Endothelial cell of umbilical vein (primary cell): ENCODE results near the gene TSPAN4. TPM values are rescaled to one million over a fixed set of nuclear protein-coding genes. Genes with fewer than 3 reads are reported as not detected.

Source experiments
- BruUV-seq: library from RNA; stranded (reverse); fragments of 400-500 nt; replicated peaks from 2 replicates; lab custom pipeline; 2021; lab: Mats Ljungman, UMichigan
- CTCF ChIA-PET: fragments of 300-600, 350-600 bp; sonication (Branson Sonifier 250); formaldehyde crosslinking; loops from one replicate; lab custom pipeline; 2021; ENCODE audit warnings: antibody characterized with exemption, inconsistent platforms; lab: Charles Lee
- POLR2A ChIA-PET: fragments of 300-600, 350-600 bp; sonication (Branson Sonifier 250); formaldehyde crosslinking; loops from one replicate; lab custom pipeline; 2021; ENCODE audit warnings: antibody characterized with exemption, inconsistent platforms; lab: Charles Lee
- DNase-seq: peaks from one replicate; pipeline ENCODE4 v3.0.0-alpha.2; 2011; ENCODE audit warnings: low read depth, low spot score
- FAIRE-seq: peaks from 2 replicates; lab custom pipeline; 2011; peaks lifted over from hg19 to GRCh38; lab: Jason Lieb, UNC
- H2AFZ ChIP-seq: 2 replicates; pipeline ENCODE4 v1.6.0; 2012; ENCODE audit warnings: low read depth, low read length, control low read depth, inconsistent platforms
- H3K27ac ChIP-seq: 2 replicates; pipeline ENCODE4 v1.5.1; 2011; ENCODE audit warnings: low read depth, mild to moderate bottlenecking, control low read depth, low read length, moderate library complexity; ENCODE audit not compliant: insufficient read depth
- H3K27me3 ChIP-seq, 2 experiments: 2 replicates each; pipeline versions ENCODE4 v1.6.0 to v1.6.1; 2011; ENCODE audit warnings: low read length in 2 of 2, mixed read lengths in 1 of 2; ENCODE audit not compliant: control insufficient read depth in 2 of 2, insufficient read depth in 2 of 2
- H3K36me3 ChIP-seq, 2 experiments: 2 replicates in 1 of 2; 3 replicates in 1 of 2; pipeline ENCODE4 v1.5.1; 2011; ENCODE audit warnings: low read length in 2 of 2, mild to moderate bottlenecking in 1 of 2, moderate library complexity in 1 of 2; ENCODE audit not compliant: control insufficient read depth in 2 of 2, insufficient read depth in 2 of 2; ENCODE audit errors: extremely low read depth in 1 of 2
- H3K4me1 ChIP-seq: 3 replicates; pipeline ENCODE4 v1.5.1; 2011; ENCODE audit warnings: mild to moderate bottlenecking, low read length; ENCODE audit not compliant: control insufficient read depth, insufficient read depth; ENCODE audit errors: extremely low read depth
- H3K4me2 ChIP-seq: 2 replicates; pipeline ENCODE4 v1.6.1; 2011; ENCODE audit warnings: low read length, control low read depth, mixed read lengths; ENCODE audit not compliant: insufficient read depth
- H3K4me3 ChIP-seq, 3 experiments: fragments of 200-600 bp in 1 of 3; sonication (generic), shearing (Covaris generic) in 1 of 3; replicated peaks in 1 of 3; 2 replicates each; pipeline ENCODE4 v1.5.1; 2011 to 2016; ENCODE audit warnings: control low read depth in 3 of 3, low read length in 3 of 3, mild to moderate bottlenecking in 2 of 3, inconsistent platforms in 1 of 3, low read depth in 1 of 3, moderate library complexity in 1 of 3; ENCODE audit not compliant: insufficient read depth in 1 of 3
- H3K79me2 ChIP-seq: 2 replicates; pipeline ENCODE4 v1.6.0; 2012; ENCODE audit warnings: low read length, inconsistent platforms; ENCODE audit not compliant: control insufficient read depth, insufficient read depth
- H3K9ac ChIP-seq: replicated peaks from 2 replicates; pipeline ENCODE3; 2011; ENCODE audit warnings: low read length, control low read depth; ENCODE audit not compliant: insufficient read depth; ENCODE audit errors: extremely low read depth
- H3K9me1 ChIP-seq: replicated peaks from 3 replicates; pipeline ENCODE4 v1.6.0; 2011; ENCODE audit warnings: mild to moderate bottlenecking, low read length; ENCODE audit not compliant: control insufficient read depth, insufficient read depth; ENCODE audit errors: extremely low read depth
- H3K9me3 ChIP-seq: replicated peaks from 2 replicates; pipeline ENCODE4 v1.5.1; 2012; ENCODE audit warnings: low read length, inconsistent platforms; ENCODE audit not compliant: control insufficient read depth, insufficient read depth
- H4K20me1 ChIP-seq: replicated peaks from 2 replicates; pipeline ENCODE3; 2011; ENCODE audit warnings: mild to moderate bottlenecking, low read length; ENCODE audit not compliant: control insufficient read depth, insufficient read depth; ENCODE audit errors: extremely low read depth
- EZH2 ChIP-seq: IDR thresholded peaks from 2 replicates; pipeline ENCODE4 v1.6.1; 2012; ENCODE audit warnings: borderline replicate concordance, low read depth, mild to moderate bottlenecking, moderate library complexity, low read length, inconsistent platforms; ENCODE audit not compliant: severe bottlenecking
- FOS ChIP-seq: IDR thresholded peaks from 2 replicates; pipeline ENCODE4 v1.6.1; 2011; ENCODE audit warnings: mild to moderate bottlenecking, low read length, moderate library complexity, borderline replicate concordance; ENCODE audit not compliant: insufficient read depth
- GATA2 ChIP-seq: IDR thresholded peaks from 2 replicates; pipeline ENCODE4 v1.7.0; 2011; ENCODE audit warnings: low read depth, mild to moderate bottlenecking, moderate library complexity, mixed read lengths, low read length; ENCODE audit not compliant: insufficient read length, insufficient read depth
- JUN ChIP-seq: IDR thresholded peaks from 2 replicates; pipeline ENCODE4 v1.6.1; 2011; ENCODE audit warnings: borderline replicate concordance, low read depth; ENCODE audit not compliant: insufficient read length, insufficient read depth
- MYC ChIP-seq: IDR thresholded peaks from one replicate; pipeline ENCODE4 v1.6.1; 2011; ENCODE audit warnings: mild to moderate bottlenecking, low read depth, low read length
- POLR2A ChIP-seq: IDR thresholded peaks from 2 replicates; pipeline ENCODE4 v1.6.1; 2012; ENCODE audit warnings: low read depth, mild to moderate bottlenecking, control low read depth, low read length
- POLR2AphosphoS5 ChIP-seq: IDR thresholded peaks from 2 replicates; pipeline ENCODE4 v1.6.1; 2012; ENCODE audit warnings: low read depth, mild to moderate bottlenecking, control low read depth, low read length, moderate library complexity; ENCODE audit not compliant: insufficient read depth
- dilution Hi-C: fragments of 300-500 bp; cut with MboI; formaldehyde crosslinking; loops from one replicate; pipeline ENCODE4 v1.15.0; 2019; ENCODE audit warnings: low sequenced_read_pairs; ENCODE audit not compliant: extremely low pct_ligation_motif_present
- intact Hi-C: fragments of 100-400 bp; cut with micrococcal nuclease; formaldehyde crosslinking; loops from one replicate; pipeline ENCODE4 v1.10.0; 2022
- polyA plus RNA-seq, 4 experiments: library from polyadenylated mRNA; depleted of rRNA in 3 of 4; stranded (reverse) in 3 of 4; unstranded in 1 of 4; fragments of >200 nt; gene quantifications; 2 replicates each; pipeline versions ENCODE4 v1.2.1 to v1.2.3, GENCODE V29; 2011 to 2012; ENCODE audit warnings: missing spikeins in 1 of 4
- total RNA-seq: library from RNA; stranded (reverse); gene quantifications from 2 replicates; pipeline ENCODE4 v1.2.3, GENCODE V29; 2021
- TF ChIP-seq, protein P1 (sequence below), 2 donors: IDR thresholded peaks; 1 replicate in 1 of 2; 2 replicates in 1 of 2; pipeline ENCODE4 v1.5.1; 2011; ENCODE audit warnings: low read length in 2 of 2, mild to moderate bottlenecking in 2 of 2, moderate library complexity in 2 of 2, control low read depth in 1 of 2, inconsistent platforms in 1 of 2, low read depth in 1 of 2; ENCODE audit not compliant: insufficient read depth in 1 of 2; ENCODE audit errors: extremely low read depth in 1 of 2
- TF ChIP-seq, protein P2 (sequence below): IDR thresholded peaks from 2 replicates; pipeline ENCODE4 v1.6.1; 2011; ENCODE audit not compliant: insufficient read depth, insufficient read length

Gene TSPAN4
- total and polyA plus RNA-seq, 2 donors (not counting 3 experiments of a cell fraction or from before 2014, with no cell fraction given) = 114 to 199 TPM

DNA sequence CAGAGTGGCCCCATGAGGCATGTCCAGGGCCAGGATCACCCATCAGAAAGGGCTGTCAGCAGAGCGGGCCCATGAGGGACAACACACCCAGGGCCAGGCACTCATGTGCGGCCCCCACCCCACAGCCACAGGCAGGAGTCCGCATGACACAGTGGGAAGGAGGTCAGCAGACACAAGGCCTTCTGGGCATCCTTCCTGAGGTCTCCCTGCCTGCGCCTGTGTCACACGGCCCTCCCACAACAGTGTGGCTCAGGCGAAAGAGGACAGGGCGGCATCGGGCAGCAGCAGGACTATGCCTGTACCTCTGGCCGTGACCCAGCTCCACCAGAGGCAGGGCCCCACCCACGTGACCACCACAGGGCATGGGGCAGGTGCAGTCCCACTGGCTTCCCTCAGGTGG is 40.9 kb downstream of the TSPAN4 start:
- FAIRE-seq (no peak), DNase-seq (no peak)
- H2AFZ ChIP-seq = no peak overlapping the region
- ChIA-PET CTCF (no interaction called here), POLR2A (no interaction called here)
- H3K4me3 ChIP-seq = no peak overlapping the region
- H3K9me1 ChIP-seq = no peaks in the 10 kb centered on the region
- BruUV-seq = no TSS peak
- no peak overlapping the region for H3K9ac ChIP-seq
- no peaks in the 10 kb centered on the region for H3K9me3 ChIP-seq
- peaks cover 3 to 5% of the 10 kb centered on the region in 2 experiments for H3K36me3 ChIP-seq
- dilution Hi-C loops = no loop called here
- no peaks in the 10 kb centered on the region for H3K4me1 ChIP-seq
- no peak overlapping the region for H3K27ac ChIP-seq
- H3K27me3 ChIP-seq = no peaks in the 10 kb centered on the region
- intact Hi-C loops = no loop called here
- H4K20me1 ChIP-seq = no peaks in the 10 kb centered on the region
- TF ChIP-seq POLR2AphosphoS5 (no peak), JUN (no peak), FOS (no peak), MYC (no peak), POLR2A (no peak), GATA2 (no peak), EZH2 (no peak)
- TF ChIP-seq, protein P1, sequence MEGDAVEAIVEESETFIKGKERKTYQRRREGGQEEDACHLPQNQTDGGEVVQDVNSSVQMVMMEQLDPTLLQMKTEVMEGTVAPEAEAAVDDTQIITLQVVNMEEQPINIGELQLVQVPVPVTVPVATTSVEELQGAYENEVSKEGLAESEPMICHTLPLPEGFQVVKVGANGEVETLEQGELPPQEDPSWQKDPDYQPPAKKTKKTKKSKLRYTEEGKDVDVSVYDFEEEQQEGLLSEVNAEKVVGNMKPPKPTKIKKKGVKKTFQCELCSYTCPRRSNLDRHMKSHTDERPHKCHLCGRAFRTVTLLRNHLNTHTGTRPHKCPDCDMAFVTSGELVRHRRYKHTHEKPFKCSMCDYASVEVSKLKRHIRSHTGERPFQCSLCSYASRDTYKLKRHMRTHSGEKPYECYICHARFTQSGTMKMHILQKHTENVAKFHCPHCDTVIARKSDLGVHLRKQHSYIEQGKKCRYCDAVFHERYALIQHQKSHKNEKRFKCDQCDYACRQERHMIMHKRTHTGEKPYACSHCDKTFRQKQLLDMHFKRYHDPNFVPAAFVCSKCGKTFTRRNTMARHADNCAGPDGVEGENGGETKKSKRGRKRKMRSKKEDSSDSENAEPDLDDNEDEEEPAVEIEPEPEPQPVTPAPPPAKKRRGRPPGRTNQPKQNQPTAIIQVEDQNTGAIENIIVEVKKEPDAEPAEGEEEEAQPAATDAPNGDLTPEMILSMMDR (IDR thresholded peaks at IDR 0.05; ENCODE audit: extremely low read depth in 1 of 2, insufficient read depth in 1 of 2, low read depth in 1 of 2, low read length in 2 of 2) = no peak
- TF ChIP-seq, protein P2, sequence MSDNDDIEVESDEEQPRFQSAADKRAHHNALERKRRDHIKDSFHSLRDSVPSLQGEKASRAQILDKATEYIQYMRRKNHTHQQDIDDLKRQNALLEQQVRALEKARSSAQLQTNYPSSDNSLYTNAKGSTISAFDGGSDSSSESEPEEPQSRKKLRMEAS = no peak
- H3K4me2 ChIP-seq = no peak overlapping the region
- no peaks in the 10 kb centered on the region for H3K79me2 ChIP-seq
